GM12801 (cell line): ENCODE measurements around the gene ADAT1.

Experiments used
- TF ChIP-seq, protein P1 (sequence below): IDR thresholded peaks from one replicate; pipeline ENCODE4 v1.5.1; 2011; ENCODE audit warnings: control low read depth; ENCODE audit not compliant: insufficient read length; ENCODE audit errors: extremely low read depth

The ADAT1 gene, protein sequence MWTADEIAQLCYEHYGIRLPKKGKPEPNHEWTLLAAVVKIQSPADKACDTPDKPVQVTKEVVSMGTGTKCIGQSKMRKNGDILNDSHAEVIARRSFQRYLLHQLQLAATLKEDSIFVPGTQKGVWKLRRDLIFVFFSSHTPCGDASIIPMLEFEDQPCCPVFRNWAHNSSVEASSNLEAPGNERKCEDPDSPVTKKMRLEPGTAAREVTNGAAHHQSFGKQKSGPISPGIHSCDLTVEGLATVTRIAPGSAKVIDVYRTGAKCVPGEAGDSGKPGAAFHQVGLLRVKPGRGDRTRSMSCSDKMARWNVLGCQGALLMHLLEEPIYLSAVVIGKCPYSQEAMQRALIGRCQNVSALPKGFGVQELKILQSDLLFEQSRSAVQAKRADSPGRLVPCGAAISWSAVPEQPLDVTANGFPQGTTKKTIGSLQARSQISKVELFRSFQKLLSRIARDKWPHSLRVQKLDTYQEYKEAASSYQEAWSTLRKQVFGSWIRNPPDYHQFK

GRCh38 chr16:75622761-75623605 is at the start of gene ADAT1:
ADAT1 (minus strand) TSS chr16:75623281; CDS start chr16:75620799, 2,482 bp downstream.
- TF ChIP-seq, protein P1, sequence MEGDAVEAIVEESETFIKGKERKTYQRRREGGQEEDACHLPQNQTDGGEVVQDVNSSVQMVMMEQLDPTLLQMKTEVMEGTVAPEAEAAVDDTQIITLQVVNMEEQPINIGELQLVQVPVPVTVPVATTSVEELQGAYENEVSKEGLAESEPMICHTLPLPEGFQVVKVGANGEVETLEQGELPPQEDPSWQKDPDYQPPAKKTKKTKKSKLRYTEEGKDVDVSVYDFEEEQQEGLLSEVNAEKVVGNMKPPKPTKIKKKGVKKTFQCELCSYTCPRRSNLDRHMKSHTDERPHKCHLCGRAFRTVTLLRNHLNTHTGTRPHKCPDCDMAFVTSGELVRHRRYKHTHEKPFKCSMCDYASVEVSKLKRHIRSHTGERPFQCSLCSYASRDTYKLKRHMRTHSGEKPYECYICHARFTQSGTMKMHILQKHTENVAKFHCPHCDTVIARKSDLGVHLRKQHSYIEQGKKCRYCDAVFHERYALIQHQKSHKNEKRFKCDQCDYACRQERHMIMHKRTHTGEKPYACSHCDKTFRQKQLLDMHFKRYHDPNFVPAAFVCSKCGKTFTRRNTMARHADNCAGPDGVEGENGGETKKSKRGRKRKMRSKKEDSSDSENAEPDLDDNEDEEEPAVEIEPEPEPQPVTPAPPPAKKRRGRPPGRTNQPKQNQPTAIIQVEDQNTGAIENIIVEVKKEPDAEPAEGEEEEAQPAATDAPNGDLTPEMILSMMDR: no peak

DNA sequence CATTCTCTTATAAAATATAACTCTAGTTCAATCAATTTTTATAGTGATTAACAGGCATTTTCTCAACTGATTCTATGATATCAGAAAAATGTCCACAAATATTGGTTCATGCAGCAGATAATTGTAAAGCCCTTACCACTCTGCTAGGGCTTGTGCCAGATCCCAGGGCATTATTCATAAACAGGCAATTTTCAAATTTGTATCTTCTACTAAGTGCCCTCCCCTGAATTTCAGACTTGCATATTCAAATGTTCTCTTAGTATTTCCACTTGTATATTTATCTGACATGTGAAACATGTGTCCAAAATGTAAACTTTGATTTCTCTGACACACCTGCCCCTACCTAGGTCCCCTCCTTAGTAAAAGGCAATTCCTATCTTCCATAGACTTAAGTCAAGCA is 44.4 kb upstream of the ADAT1 start:
- TF ChIP-seq, protein P1: no peak

GRCh38 chr16:75660726-75661302 is 37.7 kb upstream of the ADAT1 start:
- TF ChIP-seq, protein P1: no peak

DNA sequence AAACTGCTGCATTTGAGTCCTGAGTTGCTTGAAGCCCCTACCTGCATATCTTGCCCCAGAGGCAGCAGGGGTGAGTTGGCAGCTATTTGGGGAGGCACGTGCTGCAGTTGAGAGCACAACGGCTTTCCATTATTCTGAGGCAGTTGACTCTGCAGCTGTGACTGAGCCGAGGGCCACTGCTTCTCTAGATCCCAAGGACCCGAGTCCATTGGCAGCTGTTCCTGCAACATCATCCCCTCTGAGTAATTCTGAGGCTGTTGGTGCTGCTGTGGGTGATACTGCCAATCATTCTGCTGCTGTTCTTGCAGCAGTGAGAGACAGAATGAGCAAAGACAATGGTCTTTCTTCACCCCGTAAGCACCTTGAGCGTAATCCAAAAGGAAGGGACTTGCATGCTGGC is 37.2 kb upstream of the ADAT1 start:
- TF ChIP-seq, protein P1: no peak

GRCh38 chr16:75658175-75658574 is 35.1 kb upstream of the ADAT1 start:
- TF ChIP-seq, protein P1: no peak

- TF ChIP-seq, protein P1: no peak
Observed at GRCh38 chr16:75653922-75654321, 30.8 kb upstream of the ADAT1 start.
